HG03060 (cell line): Measurements from ENCODE around the gene LIMS2.

Experiments
- ATAC-seq: cut with Tn5 transposase; IDR thresholded peaks from one replicate; pipeline ENCODE4 v1.9.1; 2021; ENCODE audit warnings: low read depth, moderate number of reproducible peaks; ENCODE audit not compliant: unreplicated experiment

Gene LIMS2

GRCh38 chr2:127659408-127660290 lies 15.7 kb downstream of the LIMS2 start:
- no peak for ATAC-seq

- ATAC-seq: no peak
These were observed 16.5 kb downstream of the LIMS2 start for GRCh38 chr2:127658641-127659407.

- ATAC-seq: no peak
These were observed 17.2 kb downstream of the LIMS2 start for GRCh38 chr2:127658146-127658545.

GRCh38 chr2:127657232-127657595 lies 18.1 kb downstream of the LIMS2 start:
- no peak for ATAC-seq

- ATAC-seq: no peak
These were observed 18.6 kb downstream of the LIMS2 start for GRCh38 chr2:127656569-127657231.

- no peak for ATAC-seq
These were observed 19.9 kb downstream of the LIMS2 start for GRCh38 chr2:127655209-127656073.

- no peak for ATAC-seq
These were observed 20.5 kb downstream of the LIMS2 start for GRCh38 chr2:127654838-127655175.

GRCh38 chr2:127654084-127654837 lies 21.1 kb downstream of the LIMS2 start:
- no peak for ATAC-seq

GRCh38 chr2:127653421-127654083 lies 21.8 kb downstream of the LIMS2 start:
- no peak for ATAC-seq

GRCh38 chr2:127652786-127653357 lies 22.5 kb downstream of the LIMS2 start:
- no peak for ATAC-seq

GRCh38 chr2:127651971-127652550 lies 23.3 kb downstream of the LIMS2 start:
- ATAC-seq: no peak

GRCh38 chr2:127651381-127651809 lies 23.9 kb downstream of the LIMS2 start:
- no peak for ATAC-seq

- no peak for ATAC-seq
These were observed 24.4 kb downstream of the LIMS2 start for GRCh38 chr2:127650785-127651380.

- no peak for ATAC-seq
These were observed 25.1 kb downstream of the LIMS2 start for GRCh38 chr2:127650041-127650784.

- no peak for ATAC-seq
These were observed 25.7 kb downstream of the LIMS2 start for GRCh38 chr2:127649684-127650040.

- ATAC-seq: no peak
These were observed 26.2 kb downstream of the LIMS2 start for GRCh38 chr2:127649100-127649611.

- no peak for ATAC-seq
These were observed 27.0 kb downstream of the LIMS2 start for GRCh38 chr2:127648321-127648720.
